CD4-positive, alpha-beta T cell treated with Interleukin-4 for 4 hours (primary cell): ENCODE results near the gene SOD1.
"Not testable (repeated sequence)": the region's sequence is repeated elsewhere in the genome, so short reads cannot be mapped to it uniquely, and the experiment has no call there.

ENCODE experiments used
- DNase-seq: peaks from one replicate; pipeline ENCODE4 v3.0.0-alpha.2; 2020

Gene SOD1

DNA sequence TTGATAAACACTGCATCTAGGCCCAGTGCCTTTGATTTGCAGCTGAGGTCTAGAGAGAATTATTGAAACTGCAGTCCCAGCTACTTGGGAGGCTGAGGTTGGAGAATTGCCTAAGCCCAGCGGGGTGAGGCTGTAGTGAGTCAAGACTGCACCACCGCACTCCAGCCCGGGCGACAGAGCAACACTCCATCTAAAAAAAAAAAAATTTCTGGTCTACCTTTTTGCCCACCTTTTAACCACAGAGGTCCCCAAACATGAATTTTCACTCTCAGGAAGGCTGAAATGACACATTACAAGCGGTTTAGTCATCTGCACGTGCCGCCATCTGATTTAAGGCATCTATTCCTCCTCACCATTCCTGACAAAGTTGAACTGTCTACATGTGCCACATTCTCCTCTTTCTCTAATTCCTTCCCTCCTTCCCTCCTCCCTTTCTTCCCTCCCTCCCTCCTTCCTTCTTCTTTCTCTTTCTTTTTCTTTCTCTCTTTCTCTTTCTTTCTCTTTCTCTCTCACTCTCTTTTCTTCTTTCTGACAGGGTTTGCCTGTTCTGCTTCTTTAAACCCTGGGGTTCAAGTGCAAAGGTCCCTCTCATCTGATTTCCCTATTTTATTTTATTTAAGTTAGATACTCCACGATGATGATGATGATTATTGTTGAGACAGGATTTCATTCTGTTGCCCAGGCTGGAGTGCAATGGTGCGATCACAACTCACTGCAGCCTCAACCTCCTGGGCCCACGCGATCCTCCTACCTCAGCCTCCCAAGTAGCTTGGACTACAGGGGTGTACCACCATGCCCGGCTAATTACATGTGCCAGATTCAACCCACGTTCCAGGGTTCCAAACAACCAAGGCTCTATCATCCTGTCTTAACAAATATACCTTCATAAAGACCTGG lies 3.0 kb upstream of the SOD1 start:
- DNase-seq = peak; percentile 43

DNA sequence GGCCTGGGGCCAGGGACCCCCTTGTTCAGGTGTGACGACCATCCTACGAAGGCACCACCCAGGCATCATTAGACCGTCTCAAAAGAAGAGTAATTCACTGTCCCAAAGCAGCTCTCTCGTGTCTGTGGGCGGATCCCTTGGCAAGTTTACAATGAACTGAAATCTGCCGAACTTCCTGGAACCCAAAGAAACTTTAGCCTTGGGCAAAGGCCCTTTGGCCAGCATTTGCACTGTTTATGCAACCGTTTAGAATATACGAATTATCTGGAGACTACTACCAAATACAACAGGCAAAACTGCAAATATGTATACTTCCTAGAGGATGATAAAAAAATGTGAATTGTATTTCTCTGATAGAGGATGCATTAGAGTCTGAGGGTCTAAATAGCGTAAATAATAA lies 1.4 kb upstream of the SOD1 start:
- no peak for DNase-seq

DNA sequence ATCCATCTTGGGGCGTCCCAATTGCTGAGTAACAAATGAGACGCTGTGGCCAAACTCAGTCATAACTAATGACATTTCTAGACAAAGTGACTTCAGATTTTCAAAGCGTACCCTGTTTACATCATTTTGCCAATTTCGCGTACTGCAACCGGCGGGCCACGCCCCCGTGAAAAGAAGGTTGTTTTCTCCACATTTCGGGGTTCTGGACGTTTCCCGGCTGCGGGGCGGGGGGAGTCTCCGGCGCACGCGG lies 282 bp upstream of the SOD1 start:
- DNase-seq = no peak

DNA sequence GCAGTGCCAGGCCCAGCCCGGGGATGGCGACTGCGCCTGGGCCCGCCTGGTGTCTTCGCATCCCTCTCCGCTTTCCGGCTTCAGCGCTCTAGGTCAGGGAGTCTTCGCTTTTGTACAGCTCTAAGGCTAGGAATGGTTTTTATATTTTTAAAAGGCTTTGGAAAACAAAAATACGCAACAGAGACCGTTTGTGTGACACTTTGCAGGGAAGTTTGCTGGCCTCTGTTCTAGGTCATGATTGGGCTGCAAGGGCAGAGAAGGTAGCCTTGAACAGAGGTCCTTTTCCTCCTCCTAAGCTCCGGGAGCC lies 719 bp downstream of the SOD1 start:
- no peak for DNase-seq

DNA sequence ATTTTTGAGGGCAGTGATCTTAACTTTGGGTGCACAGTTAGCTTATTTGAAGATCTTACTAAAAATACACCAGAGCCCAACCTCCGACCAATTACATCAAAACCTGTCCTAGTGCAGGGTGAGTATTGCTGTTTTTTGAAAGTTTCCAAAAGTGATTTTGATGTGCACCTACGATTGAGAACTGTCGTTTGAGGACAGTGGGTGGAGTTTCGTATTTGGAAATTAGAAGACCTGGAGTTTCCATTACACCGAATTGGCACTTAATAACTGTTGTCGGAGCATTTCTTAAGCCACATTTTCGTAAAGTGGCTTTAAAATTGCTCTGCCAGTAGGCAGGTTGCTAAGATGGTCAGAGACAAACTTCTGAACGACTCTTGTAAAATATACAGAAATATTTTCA lies 1.1 kb downstream of the SOD1 start:
- DNase-seq = no peak

DNA sequence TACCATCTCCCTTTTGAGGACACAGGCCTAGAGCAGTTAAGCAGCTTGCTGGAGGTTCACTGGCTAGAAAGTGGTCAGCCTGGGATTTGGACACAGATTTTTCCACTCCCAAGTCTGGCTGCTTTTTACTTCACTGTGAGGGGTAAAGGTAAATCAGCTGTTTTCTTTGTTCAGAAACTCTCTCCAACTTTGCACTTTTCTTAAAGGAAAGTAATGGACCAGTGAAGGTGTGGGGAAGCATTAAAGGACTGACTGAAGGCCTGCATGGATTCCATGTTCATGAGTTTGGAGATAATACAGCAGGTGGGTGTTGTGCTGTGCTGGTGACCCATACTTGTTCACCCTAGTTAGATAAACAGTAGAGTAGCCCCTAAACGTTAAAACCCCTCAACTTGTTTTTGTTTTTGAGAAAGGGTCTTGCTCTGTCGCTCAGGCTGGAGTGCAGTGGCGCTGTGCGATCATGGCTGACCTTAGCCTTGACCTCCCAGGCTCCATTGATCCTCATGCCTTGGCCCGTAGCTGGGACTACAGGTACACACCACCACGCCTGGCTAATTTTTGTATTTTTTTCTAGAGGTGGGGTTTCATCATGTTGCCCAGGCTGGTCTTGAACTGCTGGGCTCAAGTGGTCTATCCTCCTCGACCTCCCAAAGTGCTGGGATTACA lies 4.2 kb downstream of the SOD1 start:
- DNase-seq = no peak

DNA sequence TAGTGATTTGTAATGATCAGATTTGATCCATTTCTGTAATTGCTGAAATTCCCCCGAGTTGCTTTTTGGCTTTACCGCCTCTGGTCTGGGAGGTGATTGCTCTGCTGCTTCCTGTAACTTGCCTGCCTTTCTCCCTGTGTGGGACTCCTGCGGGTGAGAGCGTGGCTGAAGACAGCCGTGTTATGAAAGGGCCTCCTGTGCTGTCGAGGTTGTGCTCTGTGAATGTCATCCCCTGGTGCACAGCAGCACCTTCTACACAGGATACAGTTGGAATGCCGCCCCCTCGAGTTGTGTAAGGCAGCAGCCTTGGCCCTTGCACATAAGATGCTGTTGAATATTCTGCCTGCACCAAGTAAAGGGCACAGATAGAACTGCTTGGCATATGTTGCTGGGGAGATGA lies 5.9 kb downstream of the SOD1 start:
- peak; percentile 25 for DNase-seq

DNA sequence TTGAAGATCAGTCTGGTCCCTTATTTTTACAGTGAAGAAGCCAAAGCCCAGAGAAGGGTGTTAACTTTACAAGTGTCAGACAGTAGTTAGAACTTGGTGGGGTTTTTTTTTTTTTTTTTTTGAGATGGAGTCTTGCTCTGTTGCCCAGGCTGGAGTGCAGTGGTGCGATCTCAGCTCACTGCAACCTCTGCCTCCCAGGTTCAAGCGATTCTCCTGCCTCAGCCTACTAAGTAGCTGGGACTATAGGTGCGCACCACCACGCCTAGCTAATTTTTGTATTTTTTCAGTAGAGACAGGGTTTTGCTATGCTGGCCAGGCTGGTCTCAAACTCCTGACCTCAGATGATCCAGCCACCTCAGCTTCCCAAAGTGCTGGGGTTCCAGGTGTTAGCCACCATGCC lies 6.4 kb downstream of the SOD1 start:
- not testable (repeated sequence) for DNase-seq

DNA sequence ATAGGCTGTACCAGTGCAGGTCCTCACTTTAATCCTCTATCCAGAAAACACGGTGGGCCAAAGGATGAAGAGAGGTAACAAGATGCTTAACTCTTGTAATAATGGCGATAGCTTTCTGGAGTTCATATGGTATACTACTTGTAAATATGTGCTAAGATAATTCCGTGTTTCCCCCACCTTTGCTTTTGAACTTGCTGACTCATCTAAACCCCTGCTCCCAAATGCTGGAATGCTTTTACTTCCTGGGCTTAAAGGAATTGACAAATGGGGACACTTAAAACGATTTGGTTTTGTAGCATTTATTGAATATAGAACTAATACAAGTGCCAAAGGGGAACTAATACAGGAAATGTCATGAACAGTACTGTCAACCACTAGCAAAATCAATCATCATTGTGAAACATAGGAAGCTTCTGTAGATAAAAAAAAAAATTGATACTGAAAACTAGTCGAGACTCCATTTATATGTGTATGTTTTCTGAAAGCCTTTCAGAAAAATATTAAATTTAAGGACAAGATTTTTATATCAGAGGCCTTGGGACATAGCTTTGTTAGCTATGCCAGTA lies 7.0 kb downstream of the SOD1 start:
- no peak for DNase-seq

DNA sequence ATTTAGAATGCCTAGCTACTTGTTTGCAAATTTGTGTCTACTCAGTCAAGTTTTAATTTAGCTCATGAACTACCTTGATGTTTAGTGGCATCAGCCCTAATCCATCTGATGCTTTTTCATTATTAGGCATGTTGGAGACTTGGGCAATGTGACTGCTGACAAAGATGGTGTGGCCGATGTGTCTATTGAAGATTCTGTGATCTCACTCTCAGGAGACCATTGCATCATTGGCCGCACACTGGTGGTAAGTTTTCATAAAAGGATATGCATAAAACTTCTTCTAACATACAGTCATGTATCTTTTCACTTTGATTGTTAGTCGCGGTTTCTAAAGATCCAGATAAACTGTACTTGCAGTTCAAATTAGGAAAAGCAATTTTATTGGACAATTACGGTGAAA lies 7.6 kb downstream of the SOD1 start:
- DNase-seq = no peak

DNA sequence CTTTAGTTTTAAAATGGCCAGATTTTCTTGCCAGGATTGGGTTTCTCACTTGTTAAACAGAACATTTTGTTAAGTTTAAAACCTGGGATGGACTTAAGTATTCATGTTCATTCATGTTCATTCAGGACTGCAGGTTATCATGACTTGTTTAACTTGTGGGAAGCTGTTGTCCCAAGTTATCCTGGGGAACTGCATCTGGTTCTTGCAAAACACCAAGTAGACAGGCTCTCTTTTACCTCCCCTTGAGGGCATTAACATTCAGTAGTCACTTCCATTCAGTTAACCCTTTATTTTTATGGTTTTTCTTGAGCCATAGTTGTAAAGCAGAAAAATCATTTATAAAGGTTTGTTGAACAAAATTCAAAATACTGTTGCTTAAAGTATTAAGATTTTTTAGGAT lies 8.1 kb downstream of the SOD1 start:
- DNase-seq = no peak

DNA sequence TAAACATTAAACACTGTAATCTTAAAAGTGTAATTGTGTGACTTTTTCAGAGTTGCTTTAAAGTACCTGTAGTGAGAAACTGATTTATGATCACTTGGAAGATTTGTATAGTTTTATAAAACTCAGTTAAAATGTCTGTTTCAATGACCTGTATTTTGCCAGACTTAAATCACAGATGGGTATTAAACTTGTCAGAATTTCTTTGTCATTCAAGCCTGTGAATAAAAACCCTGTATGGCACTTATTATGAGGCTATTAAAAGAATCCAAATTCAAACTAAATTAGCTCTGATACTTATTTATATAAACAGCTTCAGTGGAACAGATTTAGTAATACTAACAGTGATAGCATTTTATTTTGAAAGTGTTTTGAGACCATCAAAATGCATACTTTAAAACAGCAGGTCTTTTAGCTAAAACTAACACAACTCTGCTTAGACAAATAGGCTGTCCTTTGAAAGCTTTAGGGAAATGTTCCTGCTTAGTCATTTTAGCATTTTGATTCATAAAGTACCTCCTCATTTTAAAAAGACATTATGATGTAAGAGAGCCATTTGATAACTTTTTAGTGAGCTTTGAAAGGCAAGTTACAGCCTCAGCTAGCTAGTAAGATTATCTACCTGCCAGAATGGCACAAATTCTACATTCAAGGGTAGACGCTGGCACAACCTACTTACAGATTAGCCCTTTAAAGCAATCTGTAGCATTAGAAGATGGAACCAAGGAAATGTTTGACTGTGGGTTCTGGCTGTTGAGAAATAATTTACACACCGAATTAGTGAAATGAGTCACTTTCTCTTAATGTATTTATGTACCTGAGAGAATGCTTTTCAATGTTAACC lies 9.4 kb downstream of the SOD1 start:
- no peak for DNase-seq

DNA sequence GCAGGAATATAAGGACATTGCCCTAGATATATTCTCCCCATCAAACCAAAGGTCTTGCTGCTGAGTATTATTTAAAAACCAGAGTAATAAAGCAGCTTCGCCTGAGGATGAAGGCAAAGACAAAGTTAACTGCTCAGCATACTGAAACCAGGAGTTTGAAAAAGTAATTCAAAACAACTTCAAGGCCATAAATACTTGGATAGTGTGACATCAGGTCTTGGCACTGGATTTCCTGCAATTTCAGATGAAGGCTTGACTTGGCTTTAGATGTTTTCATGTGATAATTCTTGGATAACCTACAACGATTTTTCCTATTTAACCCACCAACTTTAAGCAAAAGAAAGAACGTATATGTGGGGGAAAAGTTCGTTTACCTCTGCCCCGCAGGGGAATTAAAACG lies 10.6 kb downstream of the SOD1 start:
- no peak for DNase-seq

DNA sequence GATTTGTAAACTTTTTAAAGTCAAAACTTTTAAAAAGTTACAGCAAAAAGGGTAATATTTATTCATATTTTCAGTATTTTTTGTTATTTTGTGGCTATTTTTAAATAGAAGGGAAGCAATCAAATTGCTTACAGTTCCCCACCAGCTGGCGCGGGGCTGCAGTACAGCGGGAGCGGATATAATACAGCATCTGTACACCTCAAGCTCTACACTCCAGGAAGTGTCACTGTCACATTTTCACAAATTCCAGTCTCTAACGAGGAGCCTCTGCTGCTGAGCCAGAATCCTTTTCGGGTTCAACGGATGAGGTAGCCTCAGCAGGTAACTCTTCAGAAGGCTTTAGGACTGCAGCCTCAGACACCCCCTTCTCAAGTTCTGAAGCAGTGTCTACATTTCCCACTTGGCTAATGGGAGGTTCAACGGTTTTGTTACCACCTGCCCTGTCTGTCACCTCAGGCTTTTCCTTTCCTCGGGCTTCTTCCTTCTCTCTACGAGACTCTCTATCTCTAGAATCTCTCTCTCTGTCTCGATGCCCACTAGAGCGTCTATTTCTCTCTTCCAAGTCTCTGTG lies 11.7 kb downstream of the SOD1 start:
- DNase-seq = no peak

DNA sequence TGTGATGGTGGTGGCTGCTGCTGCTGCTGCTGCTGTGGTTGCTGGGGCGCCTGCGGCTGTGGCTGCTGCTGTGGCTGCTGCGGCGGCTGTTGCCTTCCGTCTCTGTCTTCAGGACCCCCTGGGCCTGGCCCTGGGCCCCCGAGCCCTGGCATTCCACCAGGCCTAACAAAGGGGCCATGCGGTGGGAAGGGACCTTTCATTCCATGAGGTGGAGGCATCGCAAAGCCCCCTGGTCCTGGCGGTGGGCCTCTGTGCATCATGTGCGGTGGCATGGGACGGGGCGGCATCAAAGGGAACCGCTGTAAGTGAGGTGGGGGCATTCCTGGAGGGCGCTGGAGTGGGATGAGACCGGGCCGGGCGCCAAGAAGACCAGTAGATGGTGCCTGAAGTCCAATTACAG lies 12.4 kb downstream of the SOD1 start:
- DNase-seq = no peak

DNA sequence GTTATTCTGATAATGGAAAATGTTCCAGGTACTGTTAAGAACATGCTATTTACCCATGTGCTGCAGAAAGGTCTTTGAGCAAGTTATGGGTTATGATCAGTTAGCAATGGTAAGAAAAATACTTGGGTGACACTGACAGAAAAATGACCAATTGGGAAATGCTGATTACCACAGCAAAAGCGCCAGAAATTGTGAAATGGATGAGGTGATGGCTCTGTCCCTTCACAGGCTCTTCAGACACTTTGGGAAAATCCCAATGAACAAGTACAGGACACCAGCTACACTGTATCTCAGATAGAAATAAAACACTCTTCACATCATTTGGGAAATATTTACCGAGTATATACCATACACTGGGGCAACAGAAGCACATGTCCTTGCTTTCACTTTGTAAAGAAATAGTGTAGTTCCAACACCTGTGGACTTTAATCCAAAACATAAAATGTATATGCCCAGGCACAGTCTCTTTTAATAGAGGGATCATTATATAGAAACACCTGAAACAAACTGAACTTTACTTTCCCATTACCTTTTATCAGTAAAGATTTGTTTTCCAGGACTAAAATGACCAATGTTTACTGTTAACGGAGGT lies 13.9 kb downstream of the SOD1 start:
- no peak for DNase-seq

DNA sequence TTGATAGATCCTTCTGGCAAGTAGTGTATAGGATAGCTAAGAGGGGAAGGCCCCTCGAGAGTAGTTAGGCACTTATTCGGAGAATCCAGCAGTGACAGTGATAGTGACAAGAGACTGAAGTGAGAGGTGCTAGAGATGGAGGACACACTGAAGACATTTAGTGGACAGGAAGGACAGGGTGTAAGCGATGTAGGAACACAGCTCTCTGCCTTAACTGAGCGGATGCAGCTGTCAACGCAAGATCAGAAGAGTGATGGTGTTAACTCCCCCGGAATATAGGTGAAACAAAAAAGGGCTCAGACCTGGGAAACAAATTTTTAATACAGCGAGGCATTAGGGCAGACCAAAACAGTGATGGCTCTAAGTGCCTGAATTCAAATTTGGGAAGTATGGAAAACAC lies 15.8 kb downstream of the SOD1 start:
- DNase-seq = no peak

DNA sequence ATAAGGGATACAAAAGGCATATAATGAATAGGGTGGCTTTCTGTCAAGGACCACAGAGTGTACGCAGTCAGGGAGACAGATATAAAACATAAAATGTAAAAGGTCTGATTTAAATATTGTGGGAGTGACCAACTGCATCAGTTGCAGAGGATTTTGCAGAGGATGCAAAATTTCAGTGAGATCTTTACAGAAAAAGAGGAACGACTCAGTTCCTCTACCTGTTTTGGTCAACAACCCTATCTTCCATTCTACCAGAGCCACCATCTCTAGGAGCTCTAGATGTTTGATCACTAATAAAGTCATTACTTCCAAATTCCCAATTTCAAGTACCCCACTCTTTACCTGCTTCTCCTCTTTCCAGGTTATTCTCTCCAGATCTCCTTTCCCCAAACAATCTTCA lies 16.5 kb downstream of the SOD1 start:
- DNase-seq = no peak

DNA sequence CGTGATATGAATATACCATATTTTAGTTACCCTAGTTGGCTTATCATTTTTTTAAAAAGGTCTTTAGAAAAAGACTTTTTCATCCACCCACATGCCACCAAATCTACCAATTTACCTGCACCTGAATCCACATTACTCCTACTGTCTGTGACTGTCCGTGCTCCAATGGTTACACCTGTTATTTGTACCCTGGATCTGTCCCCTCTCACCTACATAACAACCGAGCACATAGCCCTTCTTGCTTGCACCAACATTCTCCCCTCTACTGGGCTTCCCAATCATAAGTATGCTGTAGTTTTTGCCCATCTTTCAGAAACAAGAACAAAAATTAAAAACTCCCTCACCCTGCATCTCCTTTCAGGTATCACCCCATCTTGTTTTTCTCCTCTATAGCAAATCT lies 17.6 kb downstream of the SOD1 start:
- no peak for DNase-seq

DNA sequence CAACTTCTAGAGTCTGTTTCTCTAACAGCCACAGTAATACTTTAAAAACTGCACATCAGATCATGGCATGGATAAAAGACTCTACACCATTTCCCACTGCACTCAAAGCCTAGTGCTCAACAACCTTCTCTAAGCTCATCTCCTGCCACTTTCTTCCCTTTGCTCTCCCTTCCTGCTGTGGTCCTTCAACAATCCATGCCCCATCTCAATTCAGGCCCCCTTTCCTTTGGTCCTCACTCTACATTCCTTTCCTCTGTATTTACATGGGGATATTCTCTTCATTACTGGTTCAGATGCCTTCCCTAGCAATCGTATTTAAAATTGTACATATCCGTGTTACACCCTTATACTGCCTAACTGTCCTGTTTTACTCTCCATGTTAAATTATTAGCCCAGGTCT lies 19.0 kb downstream of the SOD1 start:
- DNase-seq = no peak

DNA sequence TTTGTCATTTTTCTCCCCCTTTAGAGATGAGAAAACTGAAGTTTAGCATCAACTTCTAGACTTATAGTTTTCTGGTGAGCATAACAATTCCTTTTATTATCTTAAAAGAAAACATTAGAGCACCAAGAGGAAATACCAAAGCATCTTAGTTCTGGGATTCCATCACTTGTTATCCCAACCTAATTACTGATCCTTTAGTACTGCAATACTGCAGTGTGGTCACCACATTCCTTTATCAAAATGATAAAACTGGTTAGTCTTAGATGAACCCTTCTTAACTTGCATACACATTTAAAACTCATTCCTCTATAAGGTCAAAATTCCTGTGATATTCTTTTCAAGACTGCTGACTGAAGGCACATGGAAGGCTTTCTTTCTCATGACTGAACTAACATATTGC lies 23.1 kb downstream of the SOD1 start:
- DNase-seq = no peak

DNA sequence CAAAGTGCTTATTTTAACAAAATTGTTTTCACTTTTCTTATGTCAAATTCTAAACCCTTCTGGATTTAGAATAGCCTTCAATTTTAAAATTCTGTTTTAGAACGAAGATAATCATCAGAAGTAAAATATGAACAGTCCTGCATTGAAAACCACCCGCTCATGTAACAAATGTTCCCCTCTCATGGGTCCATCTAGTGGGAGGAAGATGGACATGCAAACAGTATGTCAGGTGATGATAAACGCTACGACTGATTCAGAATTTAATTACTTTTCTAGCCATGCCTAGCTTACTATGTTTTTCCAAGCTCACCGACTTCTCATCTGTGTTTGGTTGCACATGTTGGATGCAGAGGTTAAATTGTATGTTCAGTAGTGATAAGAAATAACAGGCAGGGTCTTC lies 23.5 kb downstream of the SOD1 start:
- DNase-seq = no peak

DNA sequence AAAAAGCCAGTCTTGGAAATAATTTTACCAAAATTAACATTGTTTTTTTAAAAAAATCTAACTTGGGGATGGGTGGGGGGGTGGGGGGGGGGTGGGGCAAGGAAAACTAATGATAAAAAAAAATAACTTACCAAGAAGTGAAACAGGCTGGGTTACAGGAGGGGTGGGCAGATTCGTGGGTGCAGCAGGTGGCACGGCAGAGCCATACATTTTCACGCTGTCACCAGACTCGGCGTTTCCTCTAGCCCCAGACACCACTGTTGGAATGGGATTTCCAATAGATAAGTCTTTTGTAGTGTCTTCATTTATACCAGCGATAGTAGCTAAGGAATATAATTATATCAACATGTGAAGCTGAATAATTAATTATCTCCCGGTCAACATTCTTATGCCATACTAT lies 25.4 kb downstream of the SOD1 start:
- no peak for DNase-seq
